MM.1S (cell line): ENCODE results near the gene MRO.

Source experiments
- DNase-seq: peaks from one replicate; pipeline ENCODE4 v3.0.0-alpha.2; 2015
- H2AFZ ChIP-seq: fragments of 300-600 bp; sonication (generic); 2 replicates; pipeline ENCODE4 v1.6.0; 2016; ENCODE audit warnings: antibody characterized with exemption, low read length
- H3F3A ChIP-seq: fragments of 300-600 bp; sonication (generic); 2 replicates; pipeline ENCODE4 v1.6.1; 2016; ENCODE audit warnings: mild to moderate bottlenecking, antibody characterized with exemption, low read length, moderate library complexity, mixed read lengths; ENCODE audit not compliant: insufficient read depth
- H3K27ac ChIP-seq: fragments of 300-600 bp; sonication (generic); 2 replicates; pipeline ENCODE4 v1.5.1; 2016; ENCODE audit warnings: mild to moderate bottlenecking, low read length
- H3K27me3 ChIP-seq: fragments of 300-600 bp; sonication (generic); replicated peaks from 2 replicates; pipeline ENCODE4 v1.6.0; 2016; ENCODE audit warnings: low read length; ENCODE audit not compliant: insufficient read depth
- H3K36me3 ChIP-seq: fragments of 300-600 bp; sonication (generic); replicated peaks from 2 replicates; pipeline ENCODE4 v1.6.1; 2016; ENCODE audit warnings: mild to moderate bottlenecking, low read length, mixed read lengths; ENCODE audit not compliant: insufficient read depth
- H3K4me1 ChIP-seq: fragments of 300-600 bp; sonication (generic); 2 replicates; pipeline ENCODE4 v1.6.1; 2016; ENCODE audit warnings: low read length, mixed read lengths
- H3K4me2 ChIP-seq: fragments of 300-600 bp; sonication (generic); 2 replicates; pipeline ENCODE4 v1.6.0; 2016; ENCODE audit warnings: low read depth, low read length
- H3K4me3 ChIP-seq: fragments of 300-600 bp; sonication (generic); 2 replicates; pipeline ENCODE4 v1.5.1; 2016; ENCODE audit warnings: low read length, mixed read lengths
- H3K79me2 ChIP-seq: fragments of 300-600 bp; sonication (generic); 2 replicates; pipeline ENCODE4 v1.6.1; 2016; ENCODE audit warnings: mixed run types, low read length, mixed read lengths
- H3K9ac ChIP-seq: fragments of 300-600 bp; sonication (generic); 2 replicates; pipeline ENCODE4 v1.6.1; 2016; ENCODE audit warnings: low read length, mixed read lengths
- H3K9me2 ChIP-seq: fragments of 300-600 bp; sonication (generic); replicated peaks from 2 replicates; pipeline ENCODE4 v1.6.1; 2016; ENCODE audit warnings: mild to moderate bottlenecking, low read length, mixed read lengths; ENCODE audit not compliant: insufficient read depth
- H3K9me3 ChIP-seq: fragments of 300-600 bp; sonication (generic); replicated peaks from 2 replicates; pipeline ENCODE4 v1.6.1; 2016; ENCODE audit warnings: mild to moderate bottlenecking, low read length, mixed read lengths; ENCODE audit not compliant: insufficient read depth
- H4K20me1 ChIP-seq: fragments of 300-600 bp; sonication (generic); 2 replicates; pipeline ENCODE4 v1.6.1; 2016; ENCODE audit warnings: mild to moderate bottlenecking, low read length, moderate library complexity, mixed read lengths; ENCODE audit not compliant: insufficient read depth
- CTCF ChIP-seq: fragments of 300-600 bp; sonication (generic); IDR thresholded peaks from 2 replicates; pipeline ENCODE4 v1.5.1; 2016; ENCODE audit warnings: antibody characterized with exemption, low read length, mixed read lengths
- EZH2 ChIP-seq: fragments of 300-600 bp; sonication (generic); optimal IDR thresholded peaks from 2 replicates; pipeline ENCODE3; 2017; ENCODE audit warnings: low read depth, mild to moderate bottlenecking, antibody characterized with exemption, low read length, mixed read lengths
- EZH2phosphoT487 ChIP-seq: fragments of 300-600 bp; sonication (generic); IDR thresholded peaks from 2 replicates; pipeline ENCODE4 v1.6.1; 2018; ENCODE audit warnings: antibody characterized with exemption, low read length

MRO gene

DNA sequence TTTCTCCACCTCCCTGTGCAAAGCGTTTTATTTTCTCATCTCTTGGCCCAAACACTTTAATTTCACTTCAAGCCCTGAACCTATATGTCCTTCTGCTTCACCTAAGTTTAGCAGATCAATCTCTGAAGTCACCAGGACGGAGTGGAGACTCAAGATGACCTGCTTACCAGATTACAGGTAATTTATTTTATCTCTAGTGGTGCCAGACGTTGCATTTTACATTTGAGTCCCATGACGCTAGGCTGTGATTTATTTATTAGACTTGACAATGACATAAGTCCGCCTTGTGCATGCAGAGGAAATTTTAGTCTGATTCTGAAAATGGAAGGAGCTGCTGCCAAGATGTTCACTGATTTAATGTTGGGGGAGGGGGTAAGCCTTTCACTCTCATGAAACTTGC, 73.9 kb downstream of the MRO start:
- Histone ChIP-seq H3K9me2 (no peaks in the 10 kb centered on the region), H4K20me1 (no peaks in the 10 kb centered on the region), H3K36me3 (no peaks in the 10 kb centered on the region), H3K9me3 (no peaks in the 10 kb centered on the region), H3K4me3 (no peak overlapping the region), H3K4me2 (no peak overlapping the region), H3K27ac (no peak overlapping the region), H3K9ac (no peak overlapping the region), H3F3A (no peaks in the 10 kb centered on the region), H3K79me2 (no peaks in the 10 kb centered on the region), H3K4me1 (no peaks in the 10 kb centered on the region), H2AFZ (no peak overlapping the region), H3K27me3 (no peaks in the 10 kb centered on the region)
- no peak for DNase-seq
- no peak for TF ChIP-seq EZH2
- TF ChIP-seq CTCF, result no peak
- TF ChIP-seq EZH2phosphoT487, result no peak
